ENCODE results near the gene GARIN5A. TPM values are rescaled to one million over a fixed set of nuclear protein-coding genes. Genes with fewer than 3 reads are reported as not detected.

The GARIN5A gene
- polyA plus RNA-seq, 4 donors, result 6.6 to 12.4 (median 9.5) TPM

DNA sequence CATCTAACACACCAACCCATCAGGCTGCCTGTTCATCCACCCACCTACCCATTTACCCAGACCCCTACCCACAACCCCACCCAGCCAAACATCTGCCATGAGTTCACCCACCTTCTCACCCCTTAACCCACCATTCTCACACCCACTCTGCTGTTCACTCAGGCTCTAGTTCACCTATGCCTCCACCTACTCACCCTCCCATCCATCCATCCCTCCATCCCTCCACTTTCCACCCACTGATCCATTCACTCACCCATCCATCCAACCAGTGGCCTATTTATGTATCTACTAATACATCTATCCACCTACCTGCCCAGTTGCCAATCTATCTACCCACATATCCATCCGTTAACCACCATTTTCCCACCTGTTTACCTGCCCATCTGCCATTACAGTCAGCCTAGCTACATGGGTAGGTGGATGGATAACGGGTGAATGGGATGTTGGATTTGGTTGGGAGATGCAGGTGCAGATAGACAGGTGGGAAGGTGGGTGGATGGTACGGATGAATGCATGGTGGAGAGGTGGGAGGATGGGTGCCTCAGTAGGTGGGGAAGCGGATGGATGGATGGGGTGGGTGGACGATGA is 38.7 kb downstream of the GARIN5A start:
- DNase-seq (ENCODE audit: low read depth in 4 of 4, low spot score in 2 of 4), result no peak

DNA sequence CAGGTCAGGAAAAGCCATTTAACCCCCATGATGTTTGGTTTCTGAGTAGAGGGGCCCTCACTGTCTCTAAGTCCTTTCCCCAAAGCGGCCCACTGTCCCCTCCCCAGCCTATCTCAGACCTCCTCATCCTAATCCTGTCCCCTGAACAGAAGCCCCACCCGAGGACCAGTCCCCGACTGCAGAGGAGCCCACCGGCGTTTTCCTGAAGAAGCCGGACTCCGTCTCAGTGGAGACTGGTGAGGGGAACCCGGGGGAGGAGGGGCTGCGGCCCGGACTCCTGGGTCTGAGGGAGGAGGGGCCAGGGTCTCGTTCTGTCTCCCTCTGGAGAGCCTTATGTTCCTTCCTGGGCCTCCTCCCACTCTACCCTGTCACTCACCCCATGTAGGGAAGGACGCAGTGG is 41.0 kb downstream of the GARIN5A start:
- no peak for DNase-seq (ENCODE audit: low read depth in 4 of 4, low spot score in 2 of 4)

DNA sequence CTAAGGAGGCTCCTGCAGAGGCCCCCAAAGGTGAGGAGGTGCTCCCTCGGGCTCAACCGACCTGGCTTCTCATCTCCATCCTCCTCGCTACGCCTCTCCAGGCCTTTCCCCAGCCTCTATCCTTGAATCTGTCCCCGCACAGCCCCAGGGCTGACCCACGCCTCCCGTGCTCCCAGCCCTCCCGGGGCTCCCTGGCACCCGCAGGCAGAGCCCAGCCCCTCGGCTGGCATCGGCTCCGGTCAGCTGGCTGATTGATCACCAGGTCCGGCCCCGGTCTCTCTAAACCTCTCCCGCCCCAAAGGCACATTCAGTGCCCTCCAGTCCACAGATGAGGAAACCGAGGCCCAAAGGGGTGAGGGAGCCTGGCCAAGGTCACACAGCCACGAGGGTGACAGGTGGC is 41.4 kb downstream of the GARIN5A start:
- DNase-seq (ENCODE audit: low read depth in 4 of 4, low spot score in 2 of 4), result no peak

DNA sequence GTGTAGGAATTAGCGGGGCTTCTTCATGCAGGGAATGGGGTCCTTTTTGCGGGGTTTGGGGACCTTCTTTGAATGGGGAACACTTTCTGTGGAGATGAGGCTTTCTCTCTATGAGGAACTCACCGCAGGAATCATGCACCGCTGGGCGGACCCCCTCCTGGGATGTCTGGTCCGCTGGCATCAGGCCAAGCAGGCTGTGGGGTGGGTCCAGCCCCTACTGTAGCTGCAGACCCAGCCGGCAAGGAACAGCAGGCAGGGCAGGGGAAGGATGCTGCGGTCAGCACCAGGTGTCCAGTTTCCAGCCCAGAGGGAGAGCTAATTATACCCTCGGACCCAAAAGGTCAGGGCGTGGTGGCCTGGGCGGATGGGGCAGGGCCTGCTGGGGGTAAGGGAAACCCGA is 42.1 kb downstream of the GARIN5A start:
- no peak for DNase-seq (ENCODE audit: low read depth in 4 of 4, low spot score in 2 of 4)

DNA sequence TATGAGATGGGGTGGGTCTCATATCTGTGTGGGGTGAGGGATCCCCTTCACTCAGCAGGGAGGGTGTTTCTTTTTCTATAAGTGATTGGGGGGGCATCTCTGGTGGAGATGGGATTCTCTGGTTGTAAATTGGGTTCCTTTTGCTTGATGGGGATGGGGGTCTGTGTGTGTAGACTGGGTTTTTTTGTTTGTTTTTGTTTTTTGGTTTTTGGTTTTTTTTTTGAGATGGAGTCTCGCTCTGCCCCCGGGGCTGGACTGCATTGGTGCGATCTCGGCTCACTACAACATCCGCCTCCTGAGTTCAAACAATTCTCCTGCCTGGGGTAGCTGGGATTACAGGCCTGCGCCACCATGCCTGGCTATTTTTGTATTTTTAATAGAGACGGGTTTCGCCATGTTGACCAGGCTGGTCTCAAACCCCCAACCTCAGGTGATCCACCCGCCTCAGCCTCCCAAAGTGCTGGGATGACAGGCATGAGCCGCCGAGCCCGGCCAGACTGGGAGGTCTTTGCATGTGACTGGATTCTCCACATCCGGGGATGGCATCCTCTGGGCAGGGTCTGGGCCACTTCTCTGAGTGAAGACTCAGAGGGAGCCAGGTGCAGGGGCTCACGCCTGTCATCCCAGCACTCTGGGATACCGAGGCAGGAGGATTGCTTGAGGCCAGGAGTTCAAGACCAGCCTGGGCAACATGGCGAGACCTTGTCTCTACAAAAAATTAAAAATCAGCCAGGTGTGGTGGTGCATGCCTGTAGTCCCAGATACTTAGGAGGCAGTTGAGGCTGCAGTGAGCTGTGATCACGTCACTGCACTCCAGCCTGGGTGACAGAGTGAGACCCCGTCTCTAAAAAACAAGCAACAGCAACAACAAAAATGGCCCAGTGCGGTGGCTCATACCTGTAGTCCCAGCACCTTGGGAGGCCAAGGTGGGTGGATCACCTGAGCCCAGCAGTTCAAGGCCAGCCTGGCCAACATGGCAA is 43.2 kb downstream of the GARIN5A start:
- DNase-seq (ENCODE audit: low read depth in 4 of 4, low spot score in 2 of 4), result no peak

DNA sequence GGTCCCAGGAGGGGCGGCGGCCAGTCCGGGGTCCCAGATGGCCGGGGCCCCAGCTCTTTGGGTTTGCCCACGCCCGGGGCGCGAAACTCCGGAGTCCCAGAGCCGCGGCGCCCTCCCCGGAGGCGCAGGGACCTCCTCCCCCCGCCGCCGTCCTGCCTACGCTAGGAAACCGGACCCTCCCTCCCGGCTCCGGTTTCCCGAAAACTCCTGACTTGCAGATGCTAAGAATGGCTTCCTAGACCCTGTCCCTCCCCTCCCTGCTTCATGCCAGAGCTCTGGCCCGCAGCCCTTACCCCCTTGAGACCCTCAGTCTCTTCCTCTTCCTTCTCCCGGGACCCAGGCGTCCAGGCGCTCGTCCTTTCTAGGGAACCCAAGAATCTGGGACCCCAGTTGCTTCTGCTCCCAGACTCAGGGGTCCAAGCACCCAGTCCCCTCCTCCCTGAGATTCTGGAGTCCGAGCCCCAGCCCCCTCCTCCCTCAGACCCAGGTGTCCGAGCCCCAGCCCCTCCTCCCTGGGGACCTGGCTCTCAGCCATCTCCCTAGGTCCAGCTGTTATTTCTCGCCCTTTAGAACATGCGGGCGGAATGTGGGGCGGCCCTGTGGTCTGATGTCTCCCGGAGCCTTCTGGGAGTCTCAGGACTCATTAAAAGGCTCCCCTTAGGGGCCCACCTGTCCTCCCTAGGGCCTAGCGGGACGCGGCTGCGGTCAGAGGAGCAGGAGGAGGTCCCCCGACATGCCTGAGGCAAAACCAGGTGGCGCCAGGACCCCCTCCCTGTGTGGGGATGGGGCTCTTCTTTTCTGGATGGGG is 44.2 kb downstream of the GARIN5A start, which contains the start of gene MYBPC2:
Gene MYBPC2, plus strand, starts transcription at position 672 of the 808 bp plus-strand sequence. Its CDS starts 62 bp downstream, at position 734.
- peak in 3 of 4 donors; percentile 38 to 46 (median 41) for DNase-seq (ENCODE audit: low read depth in 4 of 4, low spot score in 2 of 4)

DNA sequence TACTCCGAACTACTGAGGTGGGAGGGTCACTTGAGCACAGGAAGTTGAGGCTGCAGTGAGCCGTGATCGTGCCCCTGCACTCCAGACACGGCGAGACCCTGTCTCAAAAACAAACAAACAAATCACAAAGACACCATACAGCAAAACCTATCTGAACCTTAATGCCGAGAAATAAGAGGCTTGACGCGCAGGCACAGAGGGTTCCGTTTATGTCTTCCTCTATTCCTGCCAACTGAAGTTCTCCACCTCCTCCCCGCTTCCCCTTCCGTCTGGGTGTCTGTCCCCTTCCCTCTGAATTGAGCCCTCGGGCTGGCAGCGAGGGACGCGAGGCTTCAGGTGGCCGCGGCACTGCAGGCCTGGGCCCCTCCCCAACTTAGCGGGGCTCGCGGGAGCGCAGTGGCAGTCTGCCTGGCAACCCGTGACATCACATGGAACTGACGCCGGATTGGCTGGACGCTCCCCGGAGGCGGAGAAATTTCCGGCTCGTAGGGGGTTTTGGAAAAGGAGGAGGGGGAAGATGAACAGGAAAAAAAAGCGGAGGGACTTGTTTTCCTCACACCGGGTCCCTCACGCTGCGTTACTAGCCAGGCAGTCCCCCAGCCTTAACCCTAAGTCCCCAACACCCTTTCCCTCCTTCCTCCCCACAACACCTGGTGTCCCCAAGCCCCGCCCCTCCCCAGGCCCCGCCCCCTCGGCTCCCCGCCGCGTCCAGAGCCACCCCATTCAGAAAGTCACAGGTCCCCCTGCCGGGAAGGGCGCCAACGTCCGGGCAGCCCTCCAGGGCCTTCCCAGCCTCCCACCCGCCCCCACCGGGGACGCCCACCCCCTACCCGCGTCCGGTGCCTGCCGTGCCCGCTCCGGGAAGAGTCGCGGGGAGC is 45.1 kb downstream of the GARIN5A start:
- DNase-seq (ENCODE audit: low read depth in 4 of 4, low spot score in 2 of 4), result peak; percentile 78 to 82 (median 82)

DNA sequence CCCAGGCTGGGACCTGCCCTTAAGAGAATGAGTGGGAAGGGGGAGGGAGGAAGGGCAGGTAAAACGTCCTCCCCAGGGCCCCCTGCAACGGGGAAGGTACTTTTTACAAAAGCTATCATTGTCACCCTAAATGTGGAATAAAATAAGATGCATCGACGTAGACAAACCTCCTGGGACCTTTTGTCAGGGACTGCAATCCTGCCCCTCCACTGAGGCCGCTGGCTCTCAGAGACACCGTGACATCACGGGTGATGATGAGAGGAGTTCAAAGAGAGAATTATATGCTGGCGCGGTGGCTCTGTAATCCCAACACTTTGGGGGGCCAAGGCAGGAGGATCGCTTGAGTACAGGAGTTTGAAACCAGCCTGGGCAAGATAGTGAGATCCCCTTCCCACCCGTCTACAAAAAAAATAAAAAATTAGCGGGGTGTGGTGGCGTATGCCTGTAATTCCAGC is 45.7 kb downstream of the GARIN5A start:
- no peak for DNase-seq (ENCODE audit: low read depth in 4 of 4, low spot score in 2 of 4)

DNA sequence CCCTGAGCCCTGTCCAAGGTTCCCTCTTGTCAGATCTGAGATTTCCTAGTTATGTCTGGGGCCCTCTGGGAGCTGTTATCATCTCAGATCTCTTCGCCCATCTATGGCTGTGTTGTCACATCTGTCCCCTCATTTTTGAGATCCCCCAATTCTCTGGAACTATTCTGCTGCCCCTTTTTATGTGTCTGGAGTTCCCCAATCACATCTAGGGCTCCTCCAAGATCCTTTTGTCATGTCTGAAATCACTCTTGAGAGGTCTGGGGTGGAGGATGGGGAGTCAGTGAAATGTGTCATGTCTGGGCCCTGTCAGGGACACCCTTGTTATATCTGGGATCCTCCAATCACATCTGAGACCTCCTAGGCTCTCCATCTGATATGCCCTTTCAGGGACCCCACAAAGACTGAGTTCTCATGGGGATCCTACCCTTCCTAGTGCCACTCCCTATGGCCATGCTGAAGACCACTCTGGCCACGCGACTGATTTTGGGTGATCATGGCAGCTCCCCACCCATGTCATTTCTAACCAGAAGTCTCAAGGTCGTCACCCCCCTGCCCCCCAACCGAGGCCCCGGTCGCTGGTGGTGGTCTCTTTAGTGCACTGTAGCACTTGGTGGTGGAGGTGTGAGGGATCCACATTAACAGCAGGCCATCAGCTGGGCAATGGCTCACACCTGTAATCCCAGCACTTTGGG is 47.7 kb downstream of the GARIN5A start:
- no peak for DNase-seq (ENCODE audit: low read depth in 4 of 4, low spot score in 2 of 4)

DNA sequence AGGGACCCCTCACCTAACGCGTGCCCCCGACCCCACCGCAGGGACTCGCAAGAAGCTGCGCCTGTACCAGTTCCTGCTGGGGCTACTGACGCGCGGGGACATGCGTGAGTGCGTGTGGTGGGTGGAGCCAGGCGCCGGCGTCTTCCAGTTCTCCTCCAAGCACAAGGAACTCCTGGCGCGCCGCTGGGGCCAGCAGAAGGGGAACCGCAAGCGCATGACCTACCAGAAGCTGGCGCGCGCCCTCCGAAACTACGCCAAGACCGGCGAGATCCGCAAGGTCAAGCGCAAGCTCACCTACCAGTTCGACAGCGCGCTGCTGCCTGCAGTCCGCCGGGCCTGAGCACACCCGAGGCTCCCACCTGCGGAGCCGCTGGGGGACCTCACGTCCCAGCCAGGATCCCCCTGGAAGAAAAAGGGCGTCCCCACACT is 48.6 kb downstream of the GARIN5A start:
- DNase-seq (ENCODE audit: low read depth in 4 of 4, low spot score in 2 of 4), result peak in 3 of 4 donors; percentile 71 to 86 (median 74)

DNA sequence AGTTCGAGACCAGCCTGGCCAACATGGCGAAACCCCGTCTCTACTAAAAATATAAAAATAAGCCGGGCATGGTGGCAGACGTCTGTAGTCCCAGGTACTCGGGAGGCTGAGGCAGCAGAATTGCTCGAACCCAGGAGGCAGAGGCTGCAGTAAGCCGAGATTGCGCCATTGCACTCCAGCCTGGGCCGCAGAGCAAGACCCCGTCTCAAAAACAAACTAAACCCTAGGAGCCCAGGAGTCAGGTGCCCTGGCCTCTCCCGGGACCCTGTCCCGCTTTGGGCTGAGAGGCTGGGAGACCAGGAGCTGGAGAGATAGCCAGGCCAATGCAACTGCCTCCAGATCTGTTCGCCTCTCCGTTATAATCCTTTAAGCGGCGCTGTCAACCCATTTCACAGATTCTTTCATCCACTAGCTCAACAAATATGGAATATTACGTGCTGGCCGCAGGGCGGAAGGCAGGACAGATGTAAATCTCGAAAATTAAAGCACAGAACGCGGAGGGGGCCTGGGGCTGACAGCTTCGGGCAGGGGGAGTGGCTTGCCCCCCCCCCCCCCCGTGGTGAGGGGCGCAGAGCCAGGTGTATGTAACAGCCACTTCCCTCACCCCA is 49.2 kb downstream of the GARIN5A start:
- DNase-seq (ENCODE audit: low read depth in 4 of 4, low spot score in 2 of 4), result no peak

DNA sequence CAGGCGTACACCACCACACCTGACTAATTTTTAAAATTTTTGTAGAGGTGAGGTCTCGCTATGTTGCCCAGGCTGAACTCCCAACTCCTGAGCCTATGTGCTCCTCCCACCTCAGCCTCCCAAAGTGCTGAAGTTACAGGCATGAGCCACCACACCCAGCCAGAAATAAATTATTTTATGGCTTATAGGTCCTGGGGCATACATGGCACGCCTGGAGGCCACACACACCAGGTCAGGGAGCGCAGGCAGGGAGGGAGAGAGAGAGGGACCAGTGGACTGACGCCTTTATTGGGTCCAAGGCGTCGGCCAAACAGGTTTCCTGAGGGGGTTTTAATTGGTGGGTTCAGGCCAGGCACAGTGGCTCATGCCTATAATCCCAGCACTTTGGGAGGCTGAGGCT is 51.1 kb downstream of the GARIN5A start:
- DNase-seq (ENCODE audit: low read depth in 4 of 4, low spot score in 2 of 4), result no peak

DNA sequence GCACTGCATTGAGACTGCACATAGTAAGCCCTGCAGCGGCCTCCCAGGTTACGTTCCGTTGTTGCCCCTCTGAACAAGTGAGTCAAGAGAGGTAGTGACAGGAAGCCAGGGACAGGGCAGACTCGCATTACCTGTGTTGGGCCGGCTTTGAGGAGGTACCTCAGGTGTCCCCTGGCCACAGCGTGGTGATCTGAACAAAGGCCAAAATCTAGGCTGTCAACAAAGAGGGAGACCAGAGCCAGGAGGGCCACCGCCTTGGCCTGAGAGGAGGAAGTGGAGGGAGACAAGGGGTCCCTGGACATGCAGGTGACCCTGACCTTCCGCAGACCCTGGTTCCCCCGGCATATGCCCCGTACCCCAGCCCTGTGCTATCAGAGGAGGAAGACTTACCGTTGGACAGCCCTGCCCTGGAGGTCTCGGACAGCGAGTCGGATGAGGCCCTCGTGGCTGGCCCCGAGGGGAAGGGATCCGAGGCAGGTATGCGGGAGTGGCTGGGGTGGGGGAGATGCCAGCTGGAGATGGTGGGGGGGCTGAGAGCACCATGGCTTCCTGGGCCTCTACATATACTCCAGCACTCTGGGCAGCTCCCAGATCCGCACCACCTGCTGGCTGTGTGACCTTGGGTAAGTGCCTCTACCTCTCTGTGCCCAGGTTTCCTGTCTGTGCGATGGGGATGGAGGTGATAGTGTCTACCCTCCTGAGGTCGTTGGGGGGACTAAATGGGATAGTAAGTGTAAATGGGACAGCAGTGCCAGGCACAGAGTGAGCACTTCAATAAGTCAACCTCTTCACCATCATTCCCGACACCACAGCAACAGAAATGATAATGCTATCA is 53.2 kb downstream of the GARIN5A start:
- DNase-seq (ENCODE audit: low read depth in 4 of 4, low spot score in 2 of 4), result no peak

DNA sequence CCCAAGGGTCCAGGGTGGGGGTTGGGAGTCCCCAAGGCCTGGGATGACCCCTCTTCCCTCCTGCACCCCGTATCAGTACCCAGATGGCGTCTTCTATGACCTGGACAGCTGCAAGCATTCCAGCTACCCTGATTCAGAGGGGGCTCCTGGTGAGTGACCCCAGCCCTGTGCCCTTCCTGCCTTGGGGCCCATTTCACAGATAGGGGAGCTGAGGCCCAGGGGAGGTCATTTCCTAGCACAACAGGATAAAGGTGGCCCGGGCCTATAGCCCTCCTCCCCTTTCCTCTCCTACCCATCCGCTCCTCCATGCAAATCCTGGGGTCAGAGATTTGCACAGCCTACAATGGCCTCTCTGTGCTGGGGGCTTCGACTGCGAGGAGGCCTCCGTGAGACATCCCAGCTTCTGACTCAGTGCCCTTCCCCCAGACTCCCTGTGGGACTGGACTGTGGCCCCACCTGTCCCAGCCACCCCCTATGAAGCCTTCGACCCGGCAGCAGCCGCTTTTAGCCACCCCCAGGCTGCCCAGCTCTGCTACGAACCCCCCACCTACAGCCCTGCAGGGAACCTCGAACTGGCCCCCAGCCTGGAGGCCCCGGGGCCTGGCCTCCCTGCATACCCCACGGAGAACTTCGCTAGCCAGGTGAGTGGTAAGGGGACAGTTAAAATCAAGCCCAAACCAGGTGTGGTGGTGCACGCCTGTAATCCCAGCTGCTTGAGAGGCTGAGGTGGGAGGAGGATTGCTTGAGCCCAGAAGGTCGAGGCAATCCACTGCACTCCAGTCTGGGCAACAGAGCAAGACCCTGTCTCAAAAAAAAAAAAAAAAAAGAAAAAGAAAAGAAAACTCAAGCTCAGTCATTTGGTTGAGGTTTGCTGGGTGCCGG is 54.0 kb downstream of the GARIN5A start:
- no peak for DNase-seq (ENCODE audit: low read depth in 4 of 4, low spot score in 2 of 4)

DNA sequence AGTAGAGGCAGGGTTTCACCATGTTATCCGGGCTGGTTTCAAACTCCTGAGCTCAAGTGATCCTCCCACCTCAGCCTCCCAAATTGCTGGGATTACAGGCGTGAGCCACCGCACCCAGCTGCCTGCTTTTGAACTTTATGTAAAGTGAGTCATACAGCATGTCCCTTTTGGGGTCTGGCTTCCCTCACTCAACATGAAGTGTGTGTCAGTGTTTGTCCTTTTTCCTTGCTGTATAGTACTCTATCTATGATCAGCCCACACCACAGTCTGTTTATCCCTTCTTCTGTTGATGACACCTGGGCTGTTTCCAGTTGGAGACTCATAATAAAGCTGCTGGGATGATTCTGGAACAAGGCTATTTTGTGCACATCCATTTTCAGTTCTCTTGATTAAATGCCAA is 55.8 kb downstream of the GARIN5A start:
- DNase-seq (ENCODE audit: low read depth in 4 of 4, low spot score in 2 of 4), result no peak

DNA sequence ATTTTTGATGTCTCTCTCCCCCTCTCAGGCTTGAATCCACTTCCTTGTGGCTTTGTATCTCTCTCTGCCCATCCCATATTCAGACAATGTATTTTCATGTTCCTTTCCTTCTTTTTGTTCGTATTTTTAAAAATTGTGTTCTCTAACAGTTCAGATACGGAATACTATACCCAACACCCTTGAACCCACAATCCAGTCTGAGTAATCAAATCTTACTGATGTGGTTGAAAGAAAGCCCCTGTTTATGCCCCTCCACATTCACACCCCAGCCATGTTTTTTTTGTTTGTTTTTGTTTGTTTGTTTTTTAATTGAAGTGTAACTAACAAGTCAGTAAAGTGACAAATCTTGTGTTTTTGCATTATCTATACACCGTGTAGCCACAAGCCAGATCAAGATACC is 56.5 kb downstream of the GARIN5A start:
- DNase-seq (ENCODE audit: low read depth in 4 of 4, low spot score in 2 of 4), result no peak

DNA sequence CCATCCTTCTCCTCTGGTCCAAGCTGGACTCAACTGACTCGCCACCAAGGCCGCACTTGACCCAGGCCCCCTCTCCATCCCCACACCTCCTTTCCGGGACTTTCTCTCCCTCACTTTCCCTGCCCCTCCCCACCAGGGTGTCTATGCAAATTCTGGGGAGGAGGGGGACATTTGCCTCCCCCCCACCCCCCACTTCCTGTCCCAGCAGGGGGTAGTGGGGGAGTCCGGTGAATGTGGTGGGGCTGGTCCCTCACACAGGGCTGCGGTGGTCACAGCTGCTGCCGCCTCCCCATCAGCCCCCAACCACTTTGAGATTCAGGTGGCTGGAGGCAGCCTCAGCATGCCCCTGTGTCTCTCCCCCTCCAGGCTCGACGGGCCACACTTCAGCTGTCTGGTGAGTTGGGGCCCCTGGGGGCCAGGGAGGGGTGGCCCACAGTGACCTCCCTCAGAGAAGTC is 57.0 kb downstream of the GARIN5A start:
- DNase-seq (ENCODE audit: low read depth in 4 of 4, low spot score in 2 of 4), result no peak
